NOMO-1 treated with DMSO at 0.1 percent for 48 hours (cell line): ENCODE results near the gene ABHD12B.

Experiments used
- DNase-seq: peaks from one replicate; lab custom pipeline; 2025; ENCODE audit not compliant: unreplicated experiment; lab: John Stamatoyannopoulos, UW

The ABHD12B gene

DNA sequence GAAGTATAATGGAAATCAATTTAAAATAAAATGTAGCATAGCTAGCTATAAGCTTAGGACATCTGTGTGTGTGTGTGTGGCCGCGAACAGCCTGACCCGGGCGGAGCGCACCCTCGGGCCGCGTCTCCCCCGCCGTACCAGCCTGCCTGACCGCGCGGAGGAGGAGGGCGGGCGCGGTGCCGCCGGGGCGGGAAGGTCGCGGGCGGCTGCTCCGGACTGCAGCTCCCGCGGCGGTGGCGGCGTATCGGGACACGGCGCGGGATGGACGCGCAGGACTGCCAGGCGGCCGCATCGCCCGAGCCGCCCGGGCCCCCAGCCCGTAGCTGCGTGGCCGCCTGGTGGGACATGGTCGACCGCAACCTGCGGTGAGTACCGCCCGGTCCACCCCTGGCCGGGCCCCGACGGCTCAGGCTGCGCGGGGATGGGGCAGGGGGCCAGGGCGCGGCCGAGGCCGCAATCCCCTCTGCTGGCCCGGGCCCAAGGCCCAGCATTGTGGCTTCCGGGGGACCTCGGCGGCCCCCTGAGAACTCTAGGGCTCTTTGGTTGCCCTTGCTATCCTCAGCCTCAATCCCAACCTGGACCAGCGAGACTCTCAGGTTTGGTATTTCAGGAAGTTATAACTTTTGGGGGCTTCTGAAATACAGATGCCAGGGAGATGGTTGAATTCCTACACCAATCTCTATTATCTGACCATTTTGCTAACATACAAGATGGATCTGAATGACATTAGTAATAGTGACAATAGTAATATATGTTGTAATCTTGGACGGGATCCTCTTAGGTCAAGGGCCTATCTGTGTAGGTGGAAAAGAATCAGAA, at the start of gene ABHD12B:
TSS of gene ABHD12B (plus strand) at position 140 of the 819 bp plus-strand sequence. CDS start at position 262, 122 bp downstream.
- no peak for DNase-seq

DNA sequence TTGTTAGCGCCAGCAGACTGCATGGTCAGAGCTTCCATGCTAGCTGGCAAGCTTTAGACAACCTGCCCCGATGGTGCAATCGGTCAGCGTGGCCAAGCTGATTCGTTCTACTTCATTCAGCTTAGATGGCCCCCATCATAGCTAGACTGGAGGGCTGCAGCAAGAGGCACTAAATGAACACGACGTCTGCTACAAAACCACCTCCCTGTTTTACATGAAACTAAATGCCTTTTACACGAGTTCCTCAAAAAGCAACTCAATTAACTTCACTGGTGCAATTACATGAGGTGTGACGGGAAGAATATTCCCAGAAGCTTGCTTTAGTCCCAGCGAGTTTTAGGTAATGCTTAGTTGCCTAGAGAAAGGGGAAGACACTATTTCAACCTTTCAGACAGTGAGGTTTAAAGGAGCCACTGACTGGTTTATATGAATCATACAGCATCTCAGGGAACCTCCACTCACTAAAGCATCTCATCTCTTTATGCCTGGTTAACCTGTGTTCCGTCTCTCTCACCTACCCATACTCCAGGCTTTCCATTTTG, 49.3 kb upstream of the ABHD12B start:
- peak; percentile 71 for DNase-seq

DNA sequence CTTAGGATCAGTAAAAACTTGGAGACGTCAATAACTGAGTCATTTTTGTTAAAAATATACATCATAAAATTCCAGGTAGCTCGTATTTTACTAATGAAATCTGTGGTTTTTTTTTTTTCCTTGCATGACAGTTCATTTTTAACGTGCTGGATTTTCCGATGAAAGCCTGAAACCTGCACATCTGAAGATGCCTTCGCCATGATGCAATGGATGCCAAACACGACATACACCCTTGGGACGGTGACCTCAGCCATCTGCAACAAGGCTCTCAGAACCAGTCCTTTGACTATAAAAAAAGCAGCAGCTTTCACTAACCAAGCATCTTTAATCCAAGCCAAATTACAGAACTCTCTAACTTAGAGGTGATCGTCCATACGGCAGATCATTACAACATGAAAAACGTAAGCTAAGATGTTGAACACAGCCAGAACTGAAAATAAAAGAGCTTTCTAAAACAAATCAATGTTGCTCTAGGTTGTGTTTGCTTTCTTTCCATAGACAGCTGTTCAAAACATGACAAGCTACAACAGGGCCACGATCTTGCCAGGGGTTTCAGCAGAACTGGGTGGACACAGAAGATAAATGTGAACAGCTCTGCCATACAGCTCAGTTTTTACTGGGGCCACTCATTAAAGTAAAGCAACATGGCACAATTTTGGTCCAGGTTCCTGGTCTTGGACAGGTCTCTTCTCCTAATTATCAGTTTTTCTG, 48.6 kb upstream of the ABHD12B start:
- DNase-seq: no peak

DNA sequence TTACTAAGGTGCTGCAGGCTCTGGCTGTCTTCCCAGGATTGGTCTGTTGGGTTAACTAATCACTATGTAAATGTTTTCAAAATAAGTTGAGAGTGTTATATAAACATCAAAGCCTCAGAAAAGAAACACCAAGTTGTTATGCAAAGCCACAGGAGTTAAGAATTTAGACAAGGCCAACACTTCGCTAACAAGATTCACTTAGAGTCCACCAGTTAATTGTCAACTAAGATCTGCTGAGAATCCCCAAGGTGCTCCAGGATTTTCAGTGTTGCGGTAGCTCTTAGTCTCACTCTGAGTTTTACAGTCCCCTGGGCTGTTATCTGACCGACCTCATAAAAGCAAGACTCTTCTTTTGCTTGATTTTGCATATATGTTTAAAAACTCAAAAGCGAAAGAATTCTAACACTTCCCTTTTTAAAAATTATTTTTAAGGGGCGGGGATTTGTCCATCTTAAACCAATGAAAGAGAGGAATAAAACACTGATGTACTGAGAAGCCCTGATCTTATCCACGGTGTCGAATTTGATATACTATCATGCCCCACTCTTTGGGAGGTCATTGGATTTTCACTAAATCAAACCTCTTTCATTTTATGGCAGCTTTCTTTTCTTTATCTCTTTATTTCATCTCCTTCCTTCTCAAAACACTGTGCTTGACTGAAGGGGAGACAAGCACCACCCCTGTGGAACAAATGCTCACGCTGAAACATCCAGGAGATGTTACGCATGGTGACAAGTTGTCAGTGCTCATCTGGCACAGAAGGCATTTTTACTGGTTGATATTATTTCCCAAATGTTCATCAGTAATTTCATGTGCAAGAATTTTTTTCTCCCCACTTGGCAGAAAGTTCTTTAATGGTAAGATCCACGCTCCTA, 47.9 kb upstream of the ABHD12B start:
- DNase-seq: peak; percentile 17

DNA sequence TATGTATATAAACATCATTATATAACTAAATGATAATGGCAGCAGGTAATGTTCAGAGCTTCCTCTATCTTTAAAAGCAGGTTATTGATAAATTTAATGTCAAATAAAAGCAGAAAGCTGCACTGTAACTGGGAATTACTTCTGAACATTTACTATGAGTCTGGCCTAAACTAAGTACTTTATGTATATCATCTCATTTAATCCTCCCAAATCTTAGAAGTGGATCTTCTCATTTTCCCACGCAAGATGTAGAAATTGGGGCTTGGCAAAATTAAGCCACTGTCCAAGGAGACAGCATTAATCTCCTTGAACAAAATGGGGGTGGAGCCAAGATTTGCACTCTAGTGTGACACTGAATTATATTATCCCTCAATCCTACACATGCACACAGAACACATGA, 46.5 kb upstream of the ABHD12B start:
- DNase-seq: no peak

GRCh38 chr14:50826681-50827080, 45.2 kb upstream of the ABHD12B start:
- DNase-seq: no peak

DNA sequence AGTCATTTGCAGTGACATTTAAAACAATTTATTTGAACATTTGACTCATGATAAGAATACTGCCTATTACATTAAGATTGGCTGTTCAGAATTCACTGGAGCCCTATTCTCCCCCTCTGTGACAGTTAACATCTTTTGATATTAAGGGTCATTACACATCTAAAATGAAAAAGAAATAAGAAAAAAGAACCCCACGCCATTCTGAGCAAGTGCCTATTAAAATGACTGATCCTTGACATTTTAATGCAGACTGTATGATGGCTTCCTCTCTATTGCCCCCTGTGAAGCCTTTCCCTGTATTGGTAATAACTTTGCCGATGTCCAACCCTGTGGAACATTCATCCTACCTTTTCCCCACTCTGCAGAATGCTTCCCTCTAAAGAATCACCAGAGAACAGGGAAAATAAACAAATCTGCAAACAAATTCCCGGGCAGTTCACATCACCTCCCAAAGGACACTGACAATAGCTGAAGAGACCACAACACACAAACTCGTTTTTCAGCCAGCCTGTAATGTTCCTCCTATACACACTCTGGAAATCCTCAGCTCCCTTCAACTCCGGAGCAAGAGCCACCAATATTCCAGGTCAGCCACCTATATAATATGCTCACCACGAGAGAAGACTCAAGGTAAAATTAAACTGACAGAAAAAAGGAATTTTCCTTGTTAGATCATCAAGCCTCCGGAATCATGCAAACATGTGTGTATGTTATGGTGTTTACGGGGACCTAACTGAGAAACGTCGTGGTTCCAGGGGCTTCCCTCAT, 42.9 kb upstream of the ABHD12B start:
- DNase-seq: no peak

DNA sequence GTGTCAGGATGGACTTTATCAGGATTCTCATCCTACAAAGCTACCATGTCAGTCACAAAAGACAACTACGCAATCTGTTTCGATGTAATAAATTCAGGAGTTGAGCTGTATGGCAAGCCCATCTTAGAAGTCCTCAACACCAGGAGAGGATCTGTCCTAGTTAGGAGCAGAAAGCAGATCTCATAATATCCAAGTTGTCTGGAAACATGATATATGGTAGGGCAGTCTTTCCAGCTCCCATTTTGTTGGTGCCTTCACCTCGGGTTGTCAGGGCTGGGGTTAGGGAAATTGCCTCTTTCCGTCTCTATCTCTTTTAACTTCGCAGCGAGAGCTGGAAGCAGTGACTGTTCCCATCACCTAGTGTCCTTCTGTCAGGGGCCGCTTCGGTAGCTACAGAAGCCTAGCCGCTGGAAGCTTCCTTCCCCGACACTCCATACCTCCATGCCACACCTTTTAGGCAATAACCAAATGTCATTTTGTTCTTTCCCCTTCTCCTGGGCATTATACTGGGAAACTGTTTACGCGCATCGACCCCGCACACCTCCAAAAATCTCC, 42.3 kb upstream of the ABHD12B start:
- DNase-seq: no peak

DNA sequence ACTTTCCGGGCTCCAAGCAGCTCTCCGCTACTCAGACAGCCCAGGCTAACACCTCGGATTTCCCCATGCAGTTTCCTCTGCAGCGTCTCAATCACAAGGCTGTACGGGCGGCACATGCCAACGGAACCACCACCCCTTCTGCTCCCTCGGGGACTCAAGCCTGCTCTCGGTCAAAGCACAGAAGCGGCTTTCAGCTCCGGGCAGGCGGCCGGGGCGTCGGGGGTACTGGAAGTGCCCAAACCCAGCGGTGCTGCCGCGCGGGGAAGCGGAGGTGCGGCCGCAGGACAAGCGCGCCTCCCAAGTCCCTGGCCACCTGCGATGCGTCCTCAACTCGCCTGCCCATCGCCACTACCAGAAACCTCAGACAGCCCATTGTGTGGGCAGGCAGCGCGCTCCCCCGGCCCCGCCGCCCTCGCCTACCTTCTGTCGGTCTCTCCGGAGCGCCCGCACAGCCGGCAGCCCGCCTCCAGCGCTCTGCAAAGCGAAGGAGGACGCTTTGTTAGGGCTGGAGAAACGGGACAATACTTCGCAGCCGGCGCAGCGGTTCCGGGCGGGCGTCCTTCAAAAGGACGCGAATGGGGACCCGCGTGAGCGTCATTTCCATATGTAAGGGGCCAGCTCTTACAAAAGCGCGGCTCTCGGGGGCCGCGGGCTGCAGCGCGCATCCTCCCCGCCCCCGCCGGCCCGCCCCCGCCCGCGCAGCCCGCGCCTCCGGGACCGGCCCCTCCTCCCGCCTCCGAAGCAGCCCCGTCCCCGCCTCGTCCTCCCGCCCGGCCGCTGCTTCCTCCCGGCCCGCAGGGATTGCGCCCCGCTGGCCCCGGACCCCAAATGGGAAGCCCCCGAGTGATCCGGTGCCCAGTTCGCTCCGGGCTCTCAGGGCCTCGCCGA, 41.6 kb upstream of the ABHD12B start:
- peak; percentile 51 for DNase-seq

- peak; percentile 75 for DNase-seq
Measured at GRCh38 chr14:50830932-50831725, 40.7 kb upstream of the ABHD12B start, which contains the start of gene NIN. TSS of gene NIN (minus strand) at chr14:50831162. CDS start at chr14:50822056, 9,106 bp downstream.

- no peak for DNase-seq
Measured at GRCh38 chr14:50831726-50832168, 40.1 kb upstream of the ABHD12B start.

DNA sequence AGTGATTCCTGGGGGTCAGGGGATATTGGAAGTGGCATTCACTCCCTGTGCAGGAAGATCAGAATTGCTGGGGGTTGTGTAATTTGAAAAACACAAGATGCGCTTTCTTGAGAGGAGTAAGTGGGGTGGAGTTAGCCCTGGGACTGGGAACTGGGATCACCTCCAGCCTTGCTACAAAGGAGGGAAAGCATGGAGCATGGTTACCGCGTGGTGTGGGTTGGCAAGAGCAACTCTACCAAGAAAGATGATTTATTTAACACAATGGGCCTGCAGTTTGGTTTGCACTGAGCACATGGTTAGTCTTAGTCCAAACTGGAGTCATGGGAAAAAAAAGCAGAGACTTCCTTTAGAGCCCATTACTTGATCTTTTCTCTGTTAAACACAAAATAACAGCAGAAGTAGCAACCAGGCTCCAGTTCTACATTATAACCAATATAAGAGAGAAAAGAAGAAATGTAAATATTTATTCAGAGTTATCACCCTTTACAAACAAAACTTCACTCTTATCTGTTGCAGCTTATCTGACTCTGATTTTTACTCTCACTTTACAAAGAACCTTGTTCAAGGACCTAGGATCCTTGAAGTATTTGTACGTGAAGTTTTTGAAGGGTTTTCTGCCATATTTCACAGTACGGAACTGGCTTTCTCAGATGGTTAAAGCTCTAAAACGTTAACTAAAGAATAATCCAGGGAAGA, 38.8 kb upstream of the ABHD12B start:
- DNase-seq: no peak

- DNase-seq: no peak
Measured at GRCh38 chr14:50834802-50835276, 37.0 kb upstream of the ABHD12B start.

DNA sequence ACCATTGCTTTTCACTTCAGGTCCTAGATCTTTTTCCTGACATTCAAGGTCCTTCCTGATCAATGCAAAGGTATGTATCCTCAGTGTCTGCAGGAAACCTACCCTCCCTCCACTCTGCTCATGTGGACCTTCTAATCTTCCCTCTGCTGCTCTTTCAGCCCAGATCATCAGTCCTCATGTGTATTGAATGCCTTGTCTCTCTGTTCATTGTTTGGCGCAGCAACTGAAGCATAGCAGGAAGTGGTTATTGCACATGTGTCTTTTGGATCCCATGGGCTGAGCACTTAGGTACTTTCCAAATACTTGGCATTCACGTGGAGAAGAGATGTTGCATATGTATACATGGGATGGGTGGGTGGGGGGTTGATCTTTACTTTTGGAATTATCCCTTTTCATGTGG, 36.6 kb upstream of the ABHD12B start:
- no peak for DNase-seq

DNA sequence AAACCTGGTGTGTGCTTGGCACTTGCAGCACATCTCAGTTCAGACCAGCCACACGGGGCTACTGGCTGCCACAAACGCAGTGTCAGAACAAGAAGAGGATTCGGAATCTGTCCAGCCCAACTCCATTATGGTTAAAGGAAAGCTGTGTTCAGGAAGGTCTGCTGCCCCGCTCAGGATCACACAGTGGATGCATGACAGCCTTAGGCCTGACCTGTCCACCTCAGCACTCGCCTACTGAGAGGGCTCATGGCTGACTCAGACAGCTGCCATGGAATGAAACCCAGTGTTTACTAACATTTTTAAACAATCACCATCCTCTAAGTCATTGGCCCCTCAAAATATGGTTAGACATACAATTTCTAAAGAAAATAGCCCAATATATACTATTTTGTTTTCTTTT, 35.3 kb upstream of the ABHD12B start:
- DNase-seq: no peak

- no peak for DNase-seq
Measured at GRCh38 chr14:50837271-50837670, 34.6 kb upstream of the ABHD12B start.

GRCh38 chr14:50837850-50838470, 33.9 kb upstream of the ABHD12B start:
- DNase-seq: no peak
